Spinal cord (tissue), 10 donors: Measurements from ENCODE around the gene TBC1D22B. TPM values are rescaled to one million over a fixed set of nuclear protein-coding genes. Genes with fewer than 3 reads are reported as not detected.

Experiments used
- DNase-seq, 6 donors: peaks; one replicate each; pipeline versions ENCODE4 v3.0.0 to v3.0.0-alpha.2; 2013 to 2015; ENCODE audit warnings: low spot score in 6 of 6, low read depth in 4 of 6
- H3K27ac ChIP-seq: one replicate; pipeline ENCODE4 v1.5.1; 2013; ENCODE audit warnings: low read depth, low read length, control low read depth
- H3K27me3 ChIP-seq: one replicate; pipeline ENCODE4 v1.6.1; 2013; ENCODE audit warnings: low read length; ENCODE audit not compliant: control insufficient read depth, insufficient read depth
- H3K36me3 ChIP-seq: one replicate; pipeline ENCODE4 v1.6.1; 2013; ENCODE audit warnings: low read length; ENCODE audit not compliant: control insufficient read depth, insufficient read depth
- H3K4me1 ChIP-seq: one replicate; pipeline ENCODE4 v1.6.1; 2013; ENCODE audit warnings: low read length; ENCODE audit not compliant: control insufficient read depth, insufficient read depth
- H3K4me3 ChIP-seq: one replicate; pipeline ENCODE4 v1.5.1; 2013; ENCODE audit warnings: low read depth, low read length, control low read depth
- H3K9me3 ChIP-seq: one replicate; pipeline ENCODE4 v1.6.1; 2013; ENCODE audit warnings: low read length; ENCODE audit not compliant: control insufficient read depth, insufficient read depth
- WGBS: methylation state at CpG from one replicate; pipeline ENCODE4 v1.1.5; 2013; ENCODE audit warnings: missing lambda C conversion rate; ENCODE audit not compliant: insufficient coverage; 5-methylcytosine and 5-hydroxymethylcytosine counted together
- polyA plus RNA-seq, 2 donors: library from polyadenylated mRNA; unstranded; fragments of 120-200 nt; gene quantifications; one replicate each; pipeline ENCODE4 v1.2.1, GENCODE V29; 2013; ENCODE audit not compliant: insufficient read length in 2 of 2
- total RNA-seq, 2 donors: library from RNA; depleted of rRNA in 1 of 2; stranded (reverse); fragments of 120-200 nt in 1 of 2; fragments of >200 nt in 1 of 2; gene quantifications; one replicate each; pipeline versions ENCODE4 v1.2.3 to v1.2.4, GENCODE V29; 2013 to 2014
- donor health status: healthy.

Gene TBC1D22B
- total and polyA plus RNA-seq, 4 donors, result 9.3 to 15.6 (median 12.4) TPM

GRCh38 chr6:37357288-37357687 lies 99.7 kb downstream of the TBC1D22B start:
- no peak for DNase-seq
- WGBS, result no CpG with 5 or more reads among the region's 1 CpG
- H3K4me1 ChIP-seq, result peaks cover 6% of the 10 kb centered on the region
- no peaks in the 10 kb centered on the region for H3K36me3 ChIP-seq
- H3K27me3 ChIP-seq, result no peaks in the 10 kb centered on the region
- no peaks in the 10 kb centered on the region for H3K9me3 ChIP-seq
- no peak overlapping the region for H3K27ac ChIP-seq
- no peak overlapping the region for H3K4me3 ChIP-seq

- WGBS, result 80% methylated on average over 1 of the region's 2 CpGs
Observed at GRCh38 chr6:37357860-37358259, 100.3 kb downstream of the TBC1D22B start.

DNA sequence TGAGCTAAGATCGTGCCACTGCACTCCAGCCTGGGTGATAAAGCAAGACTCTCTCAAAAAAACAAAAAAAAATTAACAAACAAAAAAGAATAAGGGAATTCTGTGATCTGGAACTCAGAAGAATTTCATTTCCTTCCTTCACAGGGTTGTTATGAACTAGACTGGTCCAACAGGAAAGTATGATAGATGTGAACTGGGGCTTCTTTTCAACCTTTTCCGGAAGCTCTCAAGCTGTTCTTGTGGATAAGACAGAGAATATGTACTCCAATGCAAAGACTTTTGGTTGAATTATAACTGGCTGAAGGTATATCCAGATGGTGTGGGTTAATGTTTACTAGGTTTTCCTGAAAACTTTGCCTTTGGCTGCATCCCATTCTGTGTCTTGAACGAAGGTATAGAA lies 101.5 kb downstream of the TBC1D22B start:
- Histone ChIP-seq H3K4me3 (no peak overlapping the region), H3K36me3 (peaks cover 3% of the 10 kb centered on the region), H3K27ac (no peak overlapping the region), H3K27me3 (no peaks in the 10 kb centered on the region), H3K9me3 (no peaks in the 10 kb centered on the region), H3K4me1 (peaks cover 6% of the 10 kb centered on the region)
- DNase-seq, result no peak
- WGBS, result 88% methylated on average over 1 of the region's 3 CpGs

More at GRCh38 chr6:37357860-37358259, 100.3 kb downstream of the TBC1D22B start:
- H3K4me3 ChIP-seq, result no peak overlapping the region
- no peaks in the 10 kb centered on the region for H3K9me3 ChIP-seq
- H3K4me1 ChIP-seq, result peaks cover 6% of the 10 kb centered on the region
- no peak for DNase-seq
- H3K27me3 ChIP-seq, result no peaks in the 10 kb centered on the region
- no peaks in the 10 kb centered on the region for H3K36me3 ChIP-seq
- no peak overlapping the region for H3K27ac ChIP-seq

DNA sequence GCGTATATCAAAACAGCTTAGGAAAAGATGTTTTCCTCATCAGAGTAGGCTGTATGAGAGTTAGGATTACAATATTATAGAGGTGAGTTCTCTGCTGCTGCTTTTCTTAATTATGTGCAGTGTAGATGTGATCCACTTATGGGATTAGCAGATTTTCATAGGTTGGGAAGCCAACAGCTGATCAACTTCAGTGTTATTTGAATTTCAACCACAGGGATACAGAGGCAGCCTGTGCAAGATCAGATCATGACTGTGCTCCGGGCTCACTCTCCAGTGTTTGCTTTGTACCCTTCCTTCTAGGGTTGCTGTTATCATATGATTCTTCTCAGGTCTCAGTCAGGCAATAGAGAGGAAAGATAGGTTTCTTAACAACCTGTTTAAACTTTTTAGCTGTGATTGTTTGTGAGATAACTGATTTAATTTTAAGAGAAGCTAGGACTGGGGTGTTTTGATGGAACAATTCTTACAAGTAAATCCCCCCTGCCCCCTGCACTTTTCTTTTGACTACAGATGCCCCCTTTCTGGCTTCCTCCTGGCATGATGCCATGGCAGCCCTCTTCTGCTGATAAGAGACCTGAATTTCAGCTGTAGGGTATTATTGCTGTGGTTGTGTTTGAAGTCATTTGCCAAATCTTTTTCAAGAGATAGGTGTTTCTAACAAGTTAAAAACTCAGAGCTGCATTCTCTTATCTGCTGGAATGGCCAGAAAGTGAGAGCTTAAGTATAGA lies 104.7 kb downstream of the TBC1D22B start:
- Histone ChIP-seq H3K27ac (no peak overlapping the region), H3K4me1 (no peaks in the 10 kb centered on the region), H3K4me3 (no peak overlapping the region), H3K27me3 (no peaks in the 10 kb centered on the region), H3K36me3 (peaks cover 3% of the 10 kb centered on the region), H3K9me3 (no peaks in the 10 kb centered on the region)
- no peak for DNase-seq
- WGBS, result 83% methylated on average over 1 of the region's 2 CpGs

GRCh38 chr6:37365791-37366190 lies 108.2 kb downstream of the TBC1D22B start:
- peaks cover 10% of the 10 kb centered on the region for H3K36me3 ChIP-seq
- H3K4me1 ChIP-seq, result no peaks in the 10 kb centered on the region
- WGBS, result 43% methylated on average over 1 of the region's 2 CpGs
- H3K4me3 ChIP-seq, result no peak overlapping the region
- no peaks in the 10 kb centered on the region for H3K9me3 ChIP-seq
- H3K27ac ChIP-seq, result no peak overlapping the region
- peak in 2 of 6 donors; percentile 56 to 66 for DNase-seq
- H3K27me3 ChIP-seq, result no peaks in the 10 kb centered on the region

DNA sequence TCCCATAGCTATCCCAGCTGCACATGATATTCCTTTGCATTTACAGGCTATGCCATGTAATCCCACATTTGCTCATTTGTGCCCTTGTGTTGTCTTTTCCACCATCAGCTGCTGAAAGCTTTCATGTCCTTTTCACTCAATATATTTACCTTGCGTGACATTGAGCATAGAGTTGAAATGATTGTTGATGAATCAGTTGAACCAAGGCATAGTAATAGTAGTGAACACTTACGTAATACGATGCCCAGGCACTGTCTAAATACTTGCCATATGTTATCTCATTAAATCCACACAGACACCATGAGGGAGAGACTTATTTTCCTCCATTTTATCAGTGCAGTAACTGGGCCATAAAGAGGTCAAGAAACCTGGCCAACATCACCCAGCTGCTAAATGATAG lies 109.3 kb downstream of the TBC1D22B start:
- Histone ChIP-seq H3K27ac (no peak overlapping the region), H3K9me3 (no peaks in the 10 kb centered on the region), H3K27me3 (no peaks in the 10 kb centered on the region), H3K36me3 (peaks cover 19% of the 10 kb centered on the region), H3K4me3 (no peak overlapping the region), H3K4me1 (no peaks in the 10 kb centered on the region)
- DNase-seq, result no peak
- 100% methylated on average over 1 of the region's 3 CpGs for WGBS

GRCh38 chr6:37368961-37369320 lies 111.4 kb downstream of the TBC1D22B start:
- no peak overlapping the region for H3K4me3 ChIP-seq
- H3K27me3 ChIP-seq, result no peaks in the 10 kb centered on the region
- no peak overlapping the region for H3K27ac ChIP-seq
- H3K4me1 ChIP-seq, result no peaks in the 10 kb centered on the region
- H3K36me3 ChIP-seq, result peaks cover 22% of the 10 kb centered on the region
- H3K9me3 ChIP-seq, result no peaks in the 10 kb centered on the region
- WGBS, result 100% methylated on average over 1 of the region's 1 CpG
- DNase-seq, result no peak

GRCh38 chr6:37369321-37370201 lies 112.0 kb downstream of the TBC1D22B start:
- H3K27me3 ChIP-seq, result no peaks in the 10 kb centered on the region
- peaks cover 22% of the 10 kb centered on the region for H3K36me3 ChIP-seq
- H3K4me1 ChIP-seq, result no peaks in the 10 kb centered on the region
- no peaks in the 10 kb centered on the region for H3K9me3 ChIP-seq
- no peak overlapping the region for H3K4me3 ChIP-seq
- DNase-seq, result no peak
- no CpG with 5 or more reads among the region's 1 CpG for WGBS
- H3K27ac ChIP-seq, result no peak overlapping the region

DNA sequence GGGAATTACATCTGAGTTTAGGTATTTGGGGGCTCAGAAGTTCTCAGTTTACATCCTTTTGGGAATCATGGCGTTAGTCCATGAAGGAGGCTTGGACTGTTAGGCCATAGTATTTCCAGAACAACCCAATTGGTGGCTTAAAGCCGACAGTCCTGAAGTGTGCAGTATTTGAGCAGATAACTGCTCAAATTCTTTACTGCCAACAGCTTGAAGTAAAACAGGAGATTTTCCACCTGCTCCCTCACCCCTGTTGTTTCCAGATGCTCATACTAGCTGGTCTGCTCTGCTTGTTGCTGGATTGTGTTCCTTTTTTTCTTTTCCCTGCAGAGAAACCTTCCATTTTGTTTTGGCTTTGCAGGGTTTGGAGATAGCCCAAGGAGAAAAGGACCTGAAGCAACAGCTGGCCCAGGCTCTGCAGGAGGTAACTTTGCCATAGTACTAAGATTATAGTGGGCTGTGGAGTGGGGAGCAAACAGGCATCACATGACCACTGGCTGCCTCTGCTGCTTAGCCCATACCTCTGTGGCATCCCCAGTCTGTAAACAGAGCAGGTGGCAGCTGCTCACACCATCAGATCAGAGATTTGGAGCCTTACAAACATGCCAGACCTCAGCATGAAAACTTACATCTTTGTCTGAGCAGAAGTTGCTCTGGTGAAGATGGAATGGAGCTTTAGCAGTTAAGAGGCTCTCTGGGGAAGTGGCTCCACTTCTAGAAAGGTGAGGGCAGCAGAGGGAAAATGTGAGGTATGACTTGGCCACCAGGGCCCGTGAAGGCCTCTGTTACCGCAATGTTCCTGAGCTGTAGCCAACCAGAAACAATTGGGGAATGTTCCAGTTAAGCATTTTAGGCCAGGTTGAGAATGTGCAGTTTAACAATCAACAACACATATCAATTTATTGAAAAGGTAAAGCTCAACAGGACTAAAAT lies 113.8 kb downstream of the TBC1D22B start:
- Histone ChIP-seq H3K27ac (no peak overlapping the region), H3K4me1 (no peaks in the 10 kb centered on the region), H3K27me3 (no peaks in the 10 kb centered on the region), H3K36me3 (peaks cover 27% of the 10 kb centered on the region), H3K4me3 (no peak overlapping the region), H3K9me3 (no peaks in the 10 kb centered on the region)
- WGBS, result 85% methylated on average over 2 of the region's 4 CpGs
- peak in 1 of 6 donors; percentile 46 for DNase-seq
